Osteocyte (in vitro differentiated cells): ENCODE results near the gene LASP1. TPM values are rescaled to one million over a fixed set of nuclear protein-coding genes. Genes with fewer than 3 reads are reported as not detected.

ENCODE experiments used
- DNase-seq: peaks from one replicate; pipeline ENCODE4 v3.0.0; 2021; ENCODE audit warnings: mixed read lengths; ENCODE audit not compliant: unreplicated experiment; ENCODE audit errors: extremely low spot score
- H3K27ac Mint-ChIP-seq: one replicate; pipeline ENCODE4 v1.8.0; 2021; ENCODE audit warnings: mild to moderate bottlenecking, mixed read lengths; ENCODE audit not compliant: unreplicated experiment
- H3K27me3 Mint-ChIP-seq: one replicate; pipeline ENCODE4 v1.8.0; 2021; ENCODE audit warnings: mixed read lengths; ENCODE audit not compliant: unreplicated experiment
- H3K36me3 Mint-ChIP-seq: one replicate; pipeline ENCODE4 v1.8.0; 2021; ENCODE audit warnings: mixed read lengths; ENCODE audit not compliant: unreplicated experiment
- H3K4me1 Mint-ChIP-seq: one replicate; pipeline ENCODE4 v1.8.0; 2021; ENCODE audit warnings: mixed read lengths; ENCODE audit not compliant: unreplicated experiment
- H3K4me3 Mint-ChIP-seq: one replicate; pipeline ENCODE4 v1.8.0; 2021; ENCODE audit warnings: mild to moderate bottlenecking, moderate library complexity, mixed read lengths; ENCODE audit not compliant: unreplicated experiment
- H3K9me3 Mint-ChIP-seq: one replicate; pipeline ENCODE4 v1.8.0; 2021; ENCODE audit warnings: mixed read lengths; ENCODE audit not compliant: unreplicated experiment
- total RNA-seq: library from RNA; stranded (reverse); gene quantifications from 2 replicates; pipeline ENCODE4 v1.2.1, GENCODE V29; 2021
- TF ChIP-seq, protein P1 (sequence below): fragments of 200-600 bp; sonication (generic); IDR thresholded peaks from 2 replicates; pipeline ENCODE4 v1.5.0; 2021; ENCODE audit warnings: antibody characterized with exemption, mild to moderate bottlenecking, moderate library complexity

LASP1 gene
- total RNA-seq, 1 donor from 2014 or later = 402 TPM

DNA sequence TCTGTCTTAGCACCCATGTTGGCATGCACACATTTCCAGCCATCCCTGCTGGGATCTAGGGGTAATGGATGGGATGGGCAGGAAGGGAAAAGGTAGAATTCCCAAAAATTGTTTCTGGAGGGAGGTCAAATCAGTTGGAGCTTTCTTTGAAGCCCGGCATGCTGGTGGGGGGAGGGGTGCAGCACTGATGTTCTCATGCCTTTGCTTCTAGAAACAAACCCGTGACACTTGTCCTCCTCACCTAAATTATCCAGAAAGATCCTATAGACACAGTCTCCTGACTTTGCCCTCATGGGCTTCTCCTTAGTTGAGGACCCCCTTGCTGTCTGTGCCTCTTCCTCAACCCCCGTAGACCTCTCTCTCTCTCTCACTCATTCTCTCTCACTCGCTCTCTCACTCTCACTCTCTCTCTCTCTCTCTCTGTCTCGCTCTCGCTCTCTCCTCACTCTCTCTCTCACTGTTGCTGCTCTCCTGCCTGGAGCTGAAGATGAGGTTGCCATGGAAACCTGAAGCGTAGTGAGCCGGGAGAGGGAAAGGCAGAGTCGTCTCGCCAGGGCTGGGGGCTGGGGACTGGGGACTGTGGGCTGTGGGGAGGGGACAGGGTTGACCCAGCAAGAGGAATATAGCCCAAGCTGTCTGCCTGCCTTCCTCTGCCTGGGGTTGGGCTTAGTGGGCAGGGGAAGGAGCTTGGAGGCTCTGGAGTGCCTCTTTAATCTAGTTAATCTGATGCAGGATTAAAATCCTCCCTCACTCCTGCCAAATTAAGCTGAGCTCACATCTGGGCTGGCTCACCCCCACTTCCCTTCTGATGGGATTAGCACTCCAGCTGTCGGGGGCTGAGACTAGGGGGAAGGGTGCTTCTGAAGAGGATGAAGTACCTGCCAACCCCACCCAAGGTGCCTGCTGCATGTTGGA, 16.1 kb downstream of the LASP1 start:
- Mint-ChIP-seq H3K27ac (peak overlapping the region; percentile 76), H3K36me3 (peaks cover 46% of the 10 kb centered on the region), H3K9me3 (no peaks in the 10 kb centered on the region), H3K4me1 (peaks cover 69% of the 10 kb centered on the region), H3K27me3 (no peaks in the 10 kb centered on the region), H3K4me3 (peak overlapping the region; percentile 3)
- DNase-seq = no peak
- TF ChIP-seq, protein P1, sequence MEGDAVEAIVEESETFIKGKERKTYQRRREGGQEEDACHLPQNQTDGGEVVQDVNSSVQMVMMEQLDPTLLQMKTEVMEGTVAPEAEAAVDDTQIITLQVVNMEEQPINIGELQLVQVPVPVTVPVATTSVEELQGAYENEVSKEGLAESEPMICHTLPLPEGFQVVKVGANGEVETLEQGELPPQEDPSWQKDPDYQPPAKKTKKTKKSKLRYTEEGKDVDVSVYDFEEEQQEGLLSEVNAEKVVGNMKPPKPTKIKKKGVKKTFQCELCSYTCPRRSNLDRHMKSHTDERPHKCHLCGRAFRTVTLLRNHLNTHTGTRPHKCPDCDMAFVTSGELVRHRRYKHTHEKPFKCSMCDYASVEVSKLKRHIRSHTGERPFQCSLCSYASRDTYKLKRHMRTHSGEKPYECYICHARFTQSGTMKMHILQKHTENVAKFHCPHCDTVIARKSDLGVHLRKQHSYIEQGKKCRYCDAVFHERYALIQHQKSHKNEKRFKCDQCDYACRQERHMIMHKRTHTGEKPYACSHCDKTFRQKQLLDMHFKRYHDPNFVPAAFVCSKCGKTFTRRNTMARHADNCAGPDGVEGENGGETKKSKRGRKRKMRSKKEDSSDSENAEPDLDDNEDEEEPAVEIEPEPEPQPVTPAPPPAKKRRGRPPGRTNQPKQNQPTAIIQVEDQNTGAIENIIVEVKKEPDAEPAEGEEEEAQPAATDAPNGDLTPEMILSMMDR = no peak

DNA sequence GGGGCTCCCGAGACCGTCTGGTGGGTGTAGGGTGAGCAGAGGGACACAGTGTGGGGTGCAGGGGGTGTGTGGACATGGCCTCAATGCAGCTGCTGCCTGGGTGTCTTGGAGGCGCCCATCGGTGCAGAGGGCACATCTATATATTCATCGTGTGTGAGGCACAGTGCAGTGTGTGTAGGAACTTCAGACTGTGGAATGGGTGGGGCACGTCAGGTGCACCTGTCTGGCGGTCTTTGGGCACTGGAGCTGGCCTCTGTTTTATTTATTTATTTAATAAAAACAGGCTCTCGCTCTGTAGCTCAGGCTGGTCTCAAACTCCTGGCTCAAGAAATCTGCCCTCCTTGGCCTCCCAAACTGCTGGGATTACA, 16.8 kb downstream of the LASP1 start:
- Mint-ChIP-seq H3K4me1 (peaks cover 67% of the 10 kb centered on the region), H3K27me3 (no peaks in the 10 kb centered on the region), H3K9me3 (no peaks in the 10 kb centered on the region), H3K27ac (peak overlapping the region; percentile 76), H3K36me3 (peaks cover 43% of the 10 kb centered on the region), H3K4me3 (no peak overlapping the region)
- DNase-seq = no peak
- TF ChIP-seq, protein P1 = no peak

DNA sequence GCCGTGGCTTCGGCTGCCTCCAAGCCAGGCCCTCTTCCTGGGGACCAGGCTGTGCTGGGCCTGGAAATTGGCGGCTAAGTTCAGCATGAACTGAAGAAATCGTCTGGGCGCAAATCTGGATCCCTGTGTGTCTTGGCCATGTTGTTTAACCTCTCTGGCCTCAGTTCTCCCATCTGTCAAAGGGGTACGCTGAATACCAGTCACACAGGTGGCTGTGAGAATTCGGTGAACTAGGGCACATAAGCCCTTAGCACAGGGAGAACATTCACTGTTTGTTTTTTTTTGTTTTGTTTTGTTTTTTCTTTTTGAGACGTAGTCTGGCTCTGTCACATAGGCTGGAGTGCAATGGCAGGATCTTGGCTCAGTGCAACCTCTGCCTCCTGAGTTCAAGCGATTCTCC, 19.0 kb downstream of the LASP1 start:
- no peaks in the 10 kb centered on the region for H3K27me3 Mint-ChIP-seq
- DNase-seq = no peak
- peak overlapping the region; percentile 62 for H3K27ac Mint-ChIP-seq
- H3K9me3 Mint-ChIP-seq = no peaks in the 10 kb centered on the region
- H3K4me1 Mint-ChIP-seq = peaks cover 66% of the 10 kb centered on the region
- no peak overlapping the region for H3K4me3 Mint-ChIP-seq
- TF ChIP-seq, protein P1 = no peak
- H3K36me3 Mint-ChIP-seq = peaks cover 29% of the 10 kb centered on the region

DNA sequence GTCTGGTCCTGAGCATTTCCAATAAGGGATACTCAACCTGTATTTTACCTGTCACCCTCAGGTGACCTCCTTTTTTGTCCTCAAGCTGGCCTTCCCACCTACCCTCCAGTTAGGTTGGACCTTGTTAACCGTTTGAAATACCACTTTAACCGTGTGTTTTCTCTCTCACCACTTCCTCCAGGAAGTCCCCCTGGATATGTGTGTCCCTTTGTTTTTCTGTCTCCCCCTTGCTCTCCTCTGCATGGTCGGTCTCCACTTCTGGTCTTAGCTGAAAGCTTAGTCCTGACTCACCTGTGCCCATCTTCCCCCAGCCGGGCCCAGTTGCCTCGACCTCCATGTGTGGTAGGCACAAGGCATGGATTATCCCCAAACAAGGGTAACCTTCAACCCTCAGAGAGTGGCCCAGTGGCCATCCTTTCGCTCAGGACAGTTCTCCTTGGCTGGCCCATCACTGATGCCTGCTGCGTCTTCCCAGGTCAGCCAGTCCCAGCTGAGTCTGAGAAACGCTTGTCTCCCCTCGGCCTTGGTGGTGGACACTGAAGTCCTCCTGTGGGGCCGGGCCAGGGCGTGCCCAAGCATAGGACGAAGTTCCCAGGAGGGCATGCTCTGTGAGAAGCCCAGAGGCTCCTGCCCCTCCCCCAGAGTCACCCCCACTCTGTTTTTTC, 20.0 kb downstream of the LASP1 start:
- peaks cover 28% of the 10 kb centered on the region for H3K36me3 Mint-ChIP-seq
- H3K9me3 Mint-ChIP-seq = no peaks in the 10 kb centered on the region
- peaks cover 66% of the 10 kb centered on the region for H3K4me1 Mint-ChIP-seq
- no peaks in the 10 kb centered on the region for H3K27me3 Mint-ChIP-seq
- DNase-seq = no peak
- TF ChIP-seq, protein P1 = no peak
- no peak overlapping the region for H3K4me3 Mint-ChIP-seq
- peak overlapping the region; percentile 31 for H3K27ac Mint-ChIP-seq

DNA sequence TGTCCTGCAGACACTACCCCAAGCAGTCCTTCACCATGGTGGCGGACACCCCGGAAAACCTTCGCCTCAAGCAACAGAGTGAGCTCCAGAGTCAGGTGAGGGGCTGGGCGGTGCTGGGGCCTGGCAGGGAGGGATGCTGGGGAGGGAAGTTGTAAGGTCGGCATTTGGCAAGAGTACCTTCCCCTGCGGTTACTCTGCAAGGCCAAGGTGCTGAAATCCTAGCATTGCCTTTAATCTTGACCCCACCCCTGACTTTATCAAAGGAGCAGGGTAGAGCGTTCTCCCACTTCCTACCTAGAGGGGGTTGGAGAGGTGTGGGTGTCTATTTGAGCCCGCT, 20.5 kb downstream of the LASP1 start:
- Mint-ChIP-seq H3K27ac (no peak overlapping the region), H3K4me3 (no peak overlapping the region), H3K4me1 (peaks cover 62% of the 10 kb centered on the region), H3K9me3 (no peaks in the 10 kb centered on the region), H3K27me3 (no peaks in the 10 kb centered on the region), H3K36me3 (peaks cover 26% of the 10 kb centered on the region)
- TF ChIP-seq, protein P1 = no peak
- no peak for DNase-seq
